ENCODE data around the gene DRAXIN.

GRCh38 chr1:11729498-11730428 lies 38.3 kb downstream of the DRAXIN start:
- TF ChIP-seq CTCF (IDR thresholded peaks at IDR 0.05) (no peak), POLR2A (IDR thresholded peaks at IDR 0.05) (no peak)
